H1 (cell line): ENCODE measurements around the gene B9D2. TPM values are rescaled to one million over a fixed set of nuclear protein-coding genes. Genes with fewer than 3 reads are reported as not detected.

ENCODE experiments used
- CTCF ChIA-PET: fragments of 300-600 bp; sonication (Branson Sonifier 250); formaldehyde crosslinking; loops from one replicate; lab custom pipeline; 2021; ENCODE audit not compliant: partially characterized antibody; lab: Charles Lee
- POLR2A ChIA-PET: fragments of 300-600 bp; sonication (Branson Sonifier 250); formaldehyde crosslinking; loops from one replicate; lab custom pipeline; 2021; ENCODE audit warnings: inconsistent platforms; ENCODE audit not compliant: partially characterized antibody; lab: Charles Lee
- DNase-seq, 2 experiments: peaks; one replicate each; pipeline versions ENCODE4 v3.0.0 to v3.0.0-alpha.2; 2010 to 2022; ENCODE audit warnings: low spot score in 2 of 2, low read depth in 1 of 2, mixed read lengths in 1 of 2
- FAIRE-seq: peaks from 2 replicates; lab custom pipeline; 2011; peaks lifted over from hg19 to GRCh38; lab: Jason Lieb, UNC
- H2AFZ ChIP-seq: 2 replicates; pipeline ENCODE4 v1.8.1; 2012; ENCODE audit warnings: low read length, inconsistent platforms
- H2AK5ac ChIP-seq: 2 replicates; pipeline ENCODE4 v1.6.1; 2013; ENCODE audit warnings: low read depth, low read length
- H2BK120ac ChIP-seq: replicated peaks from 2 replicates; pipeline ENCODE3; 2013; ENCODE audit warnings: low read depth, low read length, inconsistent platforms
- H2BK12ac ChIP-seq: 2 replicates; pipeline ENCODE4 v1.6.1; 2013; ENCODE audit warnings: low read depth, low read length
- H2BK15ac ChIP-seq: 2 replicates; pipeline ENCODE4 v1.6.1; 2013; ENCODE audit warnings: low read length
- H2BK20ac ChIP-seq: 2 replicates; pipeline ENCODE4 v1.6.1; 2013; ENCODE audit warnings: low read length
- H2BK5ac ChIP-seq: 2 replicates; pipeline ENCODE4 v1.6.1; 2013; ENCODE audit warnings: low read depth, low read length
- H3K14ac ChIP-seq: 2 replicates; pipeline ENCODE4 v1.6.1; 2013; ENCODE audit warnings: inconsistent platforms; ENCODE audit not compliant: insufficient read length
- H3K18ac ChIP-seq: 2 replicates; pipeline ENCODE4 v1.6.1; 2013; ENCODE audit warnings: low read length; ENCODE audit errors: extremely low read depth
- H3K23ac ChIP-seq: 2 replicates; pipeline ENCODE4 v1.6.1; 2013; ENCODE audit warnings: inconsistent platforms; ENCODE audit not compliant: insufficient read length
- H3K23me2 ChIP-seq: 2 replicates; pipeline ENCODE4 v1.6.1; 2013; ENCODE audit warnings: low read depth, low read length
- H3K27ac ChIP-seq: 2 replicates; pipeline ENCODE4 v1.6.1; 2011; ENCODE audit warnings: low read depth, low read length, inconsistent platforms
- H3K27me3 ChIP-seq, 4 experiments: replicated peaks in 1 of 4; 1 replicate in 1 of 4; 2 replicates in 3 of 4; pipeline versions ENCODE4 v1.6.1 to v1.8.1; 2011 to 2013; ENCODE audit warnings: low read length in 3 of 4, mild to moderate bottlenecking in 3 of 4, inconsistent platforms in 2 of 4, mixed read lengths in 2 of 4, moderate library complexity in 1 of 4; ENCODE audit not compliant: control insufficient read depth in 3 of 4, insufficient read depth in 3 of 4; ENCODE audit errors: extremely low read depth in 1 of 4
- H3K36me3 ChIP-seq, 4 experiments: 2 replicates each; pipeline versions ENCODE4 v1.6.1 to v1.8.1; 2011 to 2013; ENCODE audit warnings: mild to moderate bottlenecking in 4 of 4, low read length in 3 of 4, moderate library complexity in 2 of 4, control low read depth in 1 of 4, inconsistent platforms in 1 of 4; ENCODE audit not compliant: insufficient read depth in 4 of 4, control insufficient read depth in 2 of 4
- H3K4ac ChIP-seq: replicated peaks from 2 replicates; pipeline ENCODE3; 2013; ENCODE audit warnings: low read length, low read depth, mixed read lengths, inconsistent platforms; ENCODE audit not compliant: insufficient read length
- H3K4me1 ChIP-seq, 4 experiments: replicated peaks in 1 of 4; 1 replicate in 1 of 4; 2 replicates in 3 of 4; pipeline versions ENCODE4 v1.6.1 to v1.8.1; 2011 to 2013; ENCODE audit warnings: low read length in 3 of 4, inconsistent platforms in 2 of 4, mixed read lengths in 1 of 4; ENCODE audit not compliant: insufficient read depth in 4 of 4, control insufficient read depth in 3 of 4
- H3K4me2 ChIP-seq, 2 experiments: 2 replicates each; pipeline versions ENCODE4 v1.6.1 to v1.8.1; 2011 to 2013; ENCODE audit warnings: low read depth in 2 of 2, low read length in 2 of 2, control low read depth in 1 of 2, inconsistent platforms in 1 of 2, mild to moderate bottlenecking in 1 of 2; ENCODE audit not compliant: insufficient read depth in 1 of 2
- H3K4me3 ChIP-seq, 4 experiments: fragments of 200-600, 300-600 bp in 1 of 4; sonication (generic), shearing (Covaris generic), sonication (Bioruptor Twin) in 1 of 4; 2 replicates each; pipeline versions ENCODE4 v1.5.1 to v1.8.1; 2011 to 2016; ENCODE audit warnings: low read length in 4 of 4, low read depth in 3 of 4, control low read depth in 2 of 4, inconsistent platforms in 2 of 4, mild to moderate bottlenecking in 2 of 4, mixed read lengths in 1 of 4, moderate library complexity in 1 of 4; ENCODE audit not compliant: insufficient read depth in 2 of 4; ENCODE audit errors: extremely low read depth in 1 of 4
- H3K56ac ChIP-seq: replicated peaks from 2 replicates; pipeline ENCODE3; 2013; ENCODE audit warnings: low read depth, mild to moderate bottlenecking, mixed read lengths, low read length, inconsistent platforms; ENCODE audit not compliant: insufficient read length
- H3K79me1 ChIP-seq: 2 replicates; pipeline ENCODE4 v1.6.1; 2013; ENCODE audit warnings: low read depth, low read length, control low read depth
- H3K79me2 ChIP-seq, 2 experiments: 2 replicates each; pipeline versions ENCODE4 v1.6.1 to v1.8.1; 2012 to 2013; ENCODE audit warnings: low read length in 2 of 2, mild to moderate bottlenecking in 2 of 2, inconsistent platforms in 1 of 2; ENCODE audit not compliant: insufficient read depth in 2 of 2, control insufficient read depth in 1 of 2
- H3K9ac ChIP-seq, 4 experiments: replicated peaks in 1 of 4; 1 replicate in 1 of 4; 2 replicates in 3 of 4; pipeline versions ENCODE4 v1.6.1 to v1.8.1; 2011 to 2013; ENCODE audit warnings: low read depth in 3 of 4, low read length in 3 of 4, control low read depth in 2 of 4, mild to moderate bottlenecking in 2 of 4, moderate library complexity in 2 of 4, inconsistent platforms in 1 of 4; ENCODE audit errors: extremely low read depth in 1 of 4
- H3K9me3 ChIP-seq, 2 experiments: 2 replicates each; pipeline versions ENCODE4 v1.6.1 to v1.8.1; 2012 to 2013; ENCODE audit warnings: mild to moderate bottlenecking in 2 of 2, moderate library complexity in 2 of 2, control low read depth in 1 of 2, inconsistent platforms in 1 of 2, low read depth in 1 of 2, low read length in 1 of 2, mixed read lengths in 1 of 2; ENCODE audit not compliant: insufficient read depth in 2 of 2
- H4K20me1 ChIP-seq, 2 experiments: replicated peaks in 1 of 2; 2 replicates each; pipeline versions ENCODE3 to v1.8.1; 2011 to 2013; ENCODE audit warnings: inconsistent platforms in 2 of 2, low read length in 2 of 2, mild to moderate bottlenecking in 1 of 2; ENCODE audit not compliant: insufficient read depth in 2 of 2, control insufficient read depth in 1 of 2
- H4K5ac ChIP-seq: 2 replicates; pipeline ENCODE4 v1.6.1; 2013; ENCODE audit warnings: low read length, low read depth, mixed read lengths, inconsistent platforms; ENCODE audit not compliant: insufficient read length
- H4K8ac ChIP-seq: 2 replicates; pipeline ENCODE4 v1.8.0; 2013; ENCODE audit warnings: mild to moderate bottlenecking, moderate library complexity, low read length, inconsistent platforms; ENCODE audit not compliant: insufficient read depth; ENCODE audit errors: extremely low read depth
- H4K91ac ChIP-seq: replicated peaks from 2 replicates; pipeline ENCODE3; 2013; ENCODE audit warnings: low read length, mixed read lengths, inconsistent platforms; ENCODE audit not compliant: insufficient read length
- BACH1 ChIP-seq: IDR thresholded peaks from 2 replicates; pipeline ENCODE4 v1.6.1; 2012; ENCODE audit warnings: low read length, improper control_type of control experiment
- CTBP2 ChIP-seq: IDR thresholded peaks from 2 replicates; pipeline ENCODE4 v1.7.0; 2011; ENCODE audit warnings: borderline replicate concordance, mild to moderate bottlenecking, moderate library complexity, mixed read lengths, low read length; ENCODE audit not compliant: insufficient read depth, insufficient read length
- WGBS, 2 experiments: shearing (Covaris generic) in 1 of 2; methylation state at CpG; one replicate each; pipeline versions ENCODE4 v1.1.6 to v1.1.7; 2013 to 2015; ENCODE audit warnings: low lambda C conversion rate in 2 of 2, mixed read lengths in 2 of 2, inconsistent platforms in 1 of 2, low coverage in 1 of 2, missing lambda C conversion rate in 1 of 2; ENCODE audit not compliant: insufficient replicate concordance in 2 of 2, insufficient coverage in 1 of 2, insufficient read length in 1 of 2; ENCODE audit errors: extremely low coverage in 1 of 2, missing lambda C conversion rate in 1 of 2; 5-methylcytosine and 5-hydroxymethylcytosine counted together
- polyA plus RNA-seq, 7 experiments: library from polyadenylated mRNA; depleted of rRNA in 3 of 7; stranded (reverse) in 5 of 7; unstranded in 2 of 7; fragments of >200 nt in 5 of 7; fragments of 200-250 nt in 2 of 7; gene quantifications; 1 replicate in 5 of 7; 2 replicates in 1 of 7; 4 replicates in 1 of 7; pipeline versions ENCODE4 v1.2.1 to v1.2.3, GENCODE V29; 2011 to 2013; ENCODE audit warnings: missing spikeins in 2 of 7, mixed read lengths in 2 of 7
- total RNA-seq: library from RNA; stranded (reverse); fragmentation: NEBNext Ultra II Directional; extraction: Animal tissue kit (Norgen Biotek cat#: 25700); gene quantifications from 2 replicates; pipeline ENCODE4 v1.2.1, GENCODE V29; 2021

B9D2 gene
- total and polyA plus RNA-seq, 2 of the 8 experiments (the other 6 are each of a cell fraction or from before 2014, with no cell fraction given): 4.9 to 6.3 TPM

DNA sequence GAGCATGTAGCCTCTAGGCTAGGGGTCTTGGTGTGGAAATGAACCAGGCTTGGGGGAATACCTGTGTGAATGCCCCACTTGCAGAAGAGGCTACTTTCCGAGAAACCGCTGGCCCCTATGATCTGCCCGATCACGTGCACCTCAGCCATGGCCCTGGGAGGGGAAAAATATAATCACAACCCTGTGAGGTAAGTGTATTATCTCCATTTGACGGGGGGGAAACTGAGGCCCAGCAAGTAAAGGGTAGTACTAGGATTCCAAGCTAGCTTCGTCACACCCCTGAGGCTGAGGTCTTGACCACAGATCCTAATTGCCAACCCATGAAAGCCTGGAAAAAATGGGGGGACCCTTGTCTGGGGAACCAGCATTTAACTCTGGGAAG lies 587 bp downstream of the B9D2 start:
- H3K23me2 ChIP-seq: peaks cover 6% of the 10 kb centered on the region
- no peaks in the 10 kb centered on the region for H3K27me3 ChIP-seq
- no peak overlapping the region for H3K14ac ChIP-seq
- H3K27ac ChIP-seq: no peak overlapping the region; the same call in 1 of the 2 replicates
- H3K9me3 ChIP-seq: no peaks in the 10 kb centered on the region
- H2AK5ac ChIP-seq: no peak overlapping the region; the same call in 1 of the 2 replicates
- H4K8ac ChIP-seq: no peak overlapping the region
- H3K4me2 ChIP-seq: peak overlapping the region; percentile 82 to 83
- H3K23ac ChIP-seq: no peak overlapping the region
- peak overlapping the region; percentile 92 for H2AFZ ChIP-seq
- peaks cover 6% of the 10 kb centered on the region for H3K79me1 ChIP-seq
- DNase-seq (no peak), FAIRE-seq (no peak)
- H4K5ac ChIP-seq: no peak overlapping the region
- peak overlapping the region; percentile 84 to 95 (median 90) for H3K4me3 ChIP-seq
- TF ChIP-seq CTBP2 (no peak), BACH1 (no peak)
- H3K4ac ChIP-seq: no peak overlapping the region
- H4K20me1 ChIP-seq: no peaks in the 10 kb centered on the region
- H3K56ac ChIP-seq: no peak overlapping the region
- H3K4me1 ChIP-seq: peaks cover 0 to 6% (median 2%) of the 10 kb centered on the region in 4 experiments; a peak in 2 of 7 replicates
- no peak overlapping the region for H4K91ac ChIP-seq
- H3K9ac ChIP-seq: peak overlapping the region in 1 of 4 experiments; percentile 97; a peak in 2 of 7 replicates
- H3K79me2 ChIP-seq: no peaks in the 10 kb centered on the region
- ChIA-PET CTCF (interaction anchor here (1.0 to 4.6 kb wide), 5 partner anchors 9 to 237 kb away, joined by 3 to 37 read pairs (median 4); partner anchors contain the start of genes TGFB1 and TMEM91), POLR2A (interaction anchor here (0.6 to 3.1 kb wide), 11 partner anchors 10 to 99 kb away, joined by 3 to 29 read pairs (median 6); partner anchors contain the start of genes B3GNT8, DMAC2, HNRNPUL1 and TGFB1)
- peak overlapping the region; percentile 61; the same call in 1 of the 2 replicates for H2BK15ac ChIP-seq
- no peak overlapping the region for H3K18ac ChIP-seq
- H2BK12ac ChIP-seq: peak overlapping the region; percentile 80; the same call in 1 of the 2 replicates
- H3K36me3 ChIP-seq: no peaks in the 10 kb centered on the region
- H2BK120ac ChIP-seq: no peak overlapping the region
- WGBS, 2 experiments: 42% methylated on average over 6 of the region's 6 CpGs; no CpG with 5 or more reads in 1 of the 2 experiments
- no peak overlapping the region; the same call in 1 of the 2 replicates for H2BK5ac ChIP-seq
- H2BK20ac ChIP-seq: no peak overlapping the region
